C1 segment of cervical spinal cord (tissue), 14 donors: ENCODE results near the gene TPM1.
"Not testable (repeated sequence)": the region's sequence is repeated elsewhere in the genome, so short reads cannot be mapped to it uniquely, and the experiment has no call there.

Source experiments
- DNase-seq, 14 donors: peaks; one replicate each; lab custom pipeline; 2025; lab: John Stamatoyannopoulos, UW

TPM1 gene

GRCh38 chr15:63094495-63094931, 52.0 kb downstream of the TPM1 start:
- DNase-seq, result no peak

GRCh38 chr15:63096178-63096577, 53.6 kb downstream of the TPM1 start:
- DNase-seq, result no peak

GRCh38 chr15:63098901-63099300, 56.4 kb downstream of the TPM1 start:
- DNase-seq, result not testable (repeated sequence)

GRCh38 chr15:63099581-63099980, 57.0 kb downstream of the TPM1 start:
- not testable (repeated sequence) for DNase-seq

- no peak for DNase-seq
These were observed 60.9 kb downstream of the TPM1 start for GRCh38 chr15:63103416-63103815.

GRCh38 chr15:63104727-63105126, 62.2 kb downstream of the TPM1 start:
- no peak for DNase-seq

GRCh38 chr15:63105354-63105753, 62.8 kb downstream of the TPM1 start:
- DNase-seq, result not testable (repeated sequence)

- no peak for DNase-seq
These were observed 65.5 kb downstream of the TPM1 start for GRCh38 chr15:63107895-63108546.

GRCh38 chr15:63109498-63109897, 67.0 kb downstream of the TPM1 start:
- DNase-seq, result no peak

- no peak for DNase-seq
These were observed 67.4 kb downstream of the TPM1 start for GRCh38 chr15:63109920-63110319.

GRCh38 chr15:63110428-63111026, 68.0 kb downstream of the TPM1 start:
- no peak for DNase-seq

- DNase-seq, result no peak
These were observed 68.9 kb downstream of the TPM1 start for GRCh38 chr15:63111481-63111880.

GRCh38 chr15:63112871-63113270, 70.3 kb downstream of the TPM1 start:
- DNase-seq, result no peak

GRCh38 chr15:63114465-63114864, 71.9 kb downstream of the TPM1 start:
- no peak for DNase-seq
